GM12892 (cell line): Measurements from ENCODE around the gene AAK1.

Source experiments
- DNase-seq: peaks from one replicate; pipeline ENCODE4 v3.0.0; 2011; ENCODE audit not compliant: insufficient read length
- FAIRE-seq: peaks from 2 replicates; lab custom pipeline; 2011; peaks lifted over from hg19 to GRCh38; lab: Jason Lieb, UNC
- POLR2A ChIP-seq: IDR thresholded peaks from 2 replicates; pipeline ENCODE4 v1.6.1; 2011; ENCODE audit warnings: low read depth, low read length, control low read depth
- POLR2AphosphoS5 ChIP-seq: IDR thresholded peaks from 2 replicates; pipeline ENCODE4 v1.6.1; 2011; ENCODE audit warnings: low read depth, low read length, control low read depth
- TAF1 ChIP-seq: IDR thresholded peaks from 2 replicates; pipeline ENCODE4 v1.6.1; 2011; ENCODE audit warnings: low read depth, mild to moderate bottlenecking, control low read depth, low read length, borderline replicate concordance

Gene AAK1

DNA sequence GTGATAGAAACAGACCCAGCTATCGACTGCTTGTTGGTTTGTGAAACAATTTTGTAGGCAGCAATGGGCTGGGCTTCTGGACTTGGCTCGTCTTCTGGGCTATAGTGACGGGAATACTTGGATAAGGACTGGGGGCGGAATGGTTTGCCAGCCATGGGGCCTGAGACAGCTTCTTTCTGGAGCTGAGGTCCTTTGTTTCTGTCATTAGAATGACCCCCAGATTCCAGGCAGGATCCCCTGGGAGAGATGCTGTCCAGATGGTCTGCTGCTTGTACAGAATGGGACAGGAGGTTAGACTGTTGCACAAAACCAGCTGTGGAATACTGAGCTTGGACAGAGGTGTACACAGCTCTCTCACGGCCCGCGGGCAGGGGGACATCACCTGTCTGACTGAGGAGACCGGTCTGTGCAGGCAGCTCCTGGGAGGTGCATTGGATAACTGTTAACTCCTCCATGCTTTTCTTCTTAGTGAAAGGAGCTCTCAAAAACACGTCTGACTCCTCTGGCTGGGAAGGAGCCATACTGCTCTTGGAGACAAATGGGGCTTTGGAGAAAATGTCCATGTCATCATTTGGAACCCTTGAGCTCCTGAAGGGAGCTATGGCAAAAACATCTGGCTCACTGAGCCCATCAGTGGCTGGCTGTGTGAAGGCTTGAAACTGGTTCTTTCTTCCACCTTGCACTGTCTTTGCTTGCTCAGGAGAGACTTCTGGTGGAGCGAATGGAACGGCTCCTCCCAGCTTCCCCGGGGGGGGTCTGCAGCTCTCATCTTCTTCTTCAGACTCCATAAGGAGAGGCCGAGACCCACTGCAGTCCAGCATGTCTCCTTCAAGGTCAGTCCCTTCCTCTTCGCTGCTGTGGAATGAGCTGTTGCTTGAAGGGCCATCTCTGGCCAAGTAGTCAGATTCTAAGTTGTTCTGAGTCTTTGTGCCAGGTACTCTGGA, 177.8 kb downstream of the AAK1 start:
- FAIRE-seq (no peak), DNase-seq (no peak)
- TF ChIP-seq TAF1 (no peak), POLR2AphosphoS5 (no peak), POLR2A (no peak)

DNA sequence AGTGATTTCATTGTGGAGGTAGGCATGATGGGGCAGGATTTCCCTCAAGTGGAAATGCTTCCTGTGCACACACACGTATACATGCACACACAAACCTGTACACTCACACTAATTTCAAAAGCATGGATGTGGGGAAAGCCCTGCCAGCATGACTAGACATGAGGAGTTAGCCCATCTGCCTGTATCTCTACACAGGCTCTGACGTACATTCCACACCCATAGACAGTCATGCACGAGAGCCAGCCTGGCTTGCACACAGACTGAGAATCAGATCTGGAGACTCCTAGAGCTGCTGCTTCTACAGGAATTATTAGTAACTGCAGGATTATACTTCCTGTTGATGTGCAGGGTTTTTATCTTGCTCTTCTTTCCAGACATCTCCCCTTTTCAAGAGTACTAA, 179.0 kb downstream of the AAK1 start:
- no peak for TF ChIP-seq TAF1
- TF ChIP-seq POLR2A: no peak
- no peak for TF ChIP-seq POLR2AphosphoS5
- no peak for FAIRE-seq
- no peak for DNase-seq

DNA sequence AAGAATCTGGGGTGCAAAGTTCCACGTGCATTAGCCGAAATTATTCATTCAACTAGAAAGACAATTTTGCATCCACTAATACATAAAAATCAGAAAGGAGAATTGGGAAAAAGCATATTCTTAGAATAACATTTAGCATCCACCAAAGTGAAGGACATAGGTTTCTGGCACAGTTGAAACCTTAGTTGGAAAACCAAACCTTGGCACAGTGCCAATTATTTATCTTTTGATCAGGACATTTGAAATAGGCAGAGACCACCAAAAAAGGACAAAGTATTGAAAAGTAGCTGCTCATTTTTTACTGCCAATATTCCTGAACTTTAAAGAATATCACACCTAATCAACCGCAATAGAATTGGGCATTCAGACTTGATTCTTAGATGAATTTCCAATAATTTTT, 180.8 kb downstream of the AAK1 start:
- FAIRE-seq (no peak), DNase-seq (no peak)
- TF ChIP-seq POLR2A (no peak), POLR2AphosphoS5 (no peak), TAF1 (no peak)

DNA sequence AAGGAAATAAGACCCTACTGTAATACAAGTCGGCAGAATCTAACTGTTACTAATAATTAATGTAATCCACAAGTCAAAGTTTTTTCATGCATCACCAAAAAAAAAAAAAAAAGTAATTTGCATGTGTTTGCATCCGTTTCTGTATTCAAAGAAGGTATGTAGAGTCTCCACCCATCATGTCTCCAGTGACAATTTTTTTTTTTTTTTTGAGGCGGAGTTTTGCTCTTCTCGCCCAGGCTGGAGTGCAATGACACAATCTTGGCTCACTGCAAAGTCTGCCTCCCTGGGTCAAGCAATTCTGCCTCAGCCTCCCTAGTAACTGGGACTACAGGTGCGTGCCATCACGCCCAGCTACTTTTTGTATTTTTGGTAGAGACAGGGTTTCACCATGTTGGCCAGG, 182.1 kb downstream of the AAK1 start:
- DNase-seq (no peak), FAIRE-seq (no peak)
- no peak for TF ChIP-seq TAF1
- no peak for TF ChIP-seq POLR2A
- no peak for TF ChIP-seq POLR2AphosphoS5

DNA sequence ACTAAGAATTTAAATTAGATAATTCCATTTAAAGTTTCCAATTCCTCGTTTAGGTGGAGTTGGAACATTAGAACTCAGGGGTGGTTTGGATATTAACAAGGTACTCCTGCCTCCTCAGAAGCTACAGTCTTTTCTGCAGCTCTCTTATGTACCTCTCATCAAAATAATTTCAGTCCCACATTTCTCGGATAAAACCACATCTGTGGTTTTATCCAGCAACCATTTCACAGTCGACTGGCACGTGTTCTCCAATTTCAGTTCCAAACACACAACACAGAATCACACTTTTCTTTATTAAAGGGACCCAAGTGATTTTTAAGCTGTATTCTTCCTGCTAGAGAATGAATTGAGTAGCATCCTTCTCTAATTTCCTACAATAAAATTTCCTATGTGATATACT, 183.6 kb downstream of the AAK1 start:
- TF ChIP-seq POLR2AphosphoS5 (no peak), TAF1 (no peak), POLR2A (no peak)
- FAIRE-seq (no peak), DNase-seq (no peak)

DNA sequence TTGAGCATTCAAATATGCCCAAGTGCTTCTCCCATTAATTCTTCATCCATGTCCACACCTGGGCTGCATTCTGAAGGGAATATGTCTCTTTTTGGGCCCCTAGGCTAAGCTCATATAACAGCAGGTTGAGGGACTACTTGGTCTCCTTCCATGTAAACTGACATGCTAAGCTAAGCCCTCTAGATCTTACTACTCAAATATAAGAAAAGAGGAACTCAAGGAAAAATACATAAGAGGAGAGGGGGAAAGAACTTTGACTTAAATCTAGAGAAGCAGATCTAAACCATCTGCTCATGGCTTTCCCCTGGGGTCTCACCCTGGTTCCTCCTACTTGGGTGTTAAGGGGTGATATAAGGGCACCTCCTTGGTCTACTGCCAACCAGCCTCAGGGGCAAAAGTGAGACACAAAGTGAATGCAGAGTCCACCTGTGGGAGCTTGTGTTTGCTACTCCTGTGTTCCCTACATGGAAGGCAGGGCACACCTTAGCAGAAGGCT, 186.5 kb downstream of the AAK1 start:
- TF ChIP-seq TAF1: no peak
- TF ChIP-seq POLR2AphosphoS5: no peak
- no peak for TF ChIP-seq POLR2A
- no peak for FAIRE-seq
- no peak for DNase-seq

DNA sequence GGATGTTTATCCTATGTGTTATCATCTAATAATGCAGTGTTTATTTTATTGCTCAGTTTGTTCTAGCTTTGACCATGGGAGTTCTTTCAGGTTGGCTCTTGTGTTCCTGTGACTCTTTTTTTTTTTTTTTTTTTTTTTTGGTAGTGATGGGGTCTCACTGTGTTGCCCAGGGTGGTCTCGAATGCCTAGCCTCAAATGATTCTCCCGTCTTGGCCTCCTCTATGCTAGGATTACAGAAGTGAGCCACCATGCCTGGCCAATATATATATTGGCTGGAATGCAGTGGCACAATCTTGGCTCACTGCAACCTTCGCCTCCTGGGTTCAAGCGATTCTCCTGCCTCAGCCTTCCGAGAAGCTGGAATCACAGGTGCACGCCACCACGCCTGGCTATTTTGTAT, 187.4 kb downstream of the AAK1 start:
- TF ChIP-seq POLR2A: no peak
- TF ChIP-seq POLR2AphosphoS5: no peak
- no peak for TF ChIP-seq TAF1
- no peak for FAIRE-seq
- no peak for DNase-seq

DNA sequence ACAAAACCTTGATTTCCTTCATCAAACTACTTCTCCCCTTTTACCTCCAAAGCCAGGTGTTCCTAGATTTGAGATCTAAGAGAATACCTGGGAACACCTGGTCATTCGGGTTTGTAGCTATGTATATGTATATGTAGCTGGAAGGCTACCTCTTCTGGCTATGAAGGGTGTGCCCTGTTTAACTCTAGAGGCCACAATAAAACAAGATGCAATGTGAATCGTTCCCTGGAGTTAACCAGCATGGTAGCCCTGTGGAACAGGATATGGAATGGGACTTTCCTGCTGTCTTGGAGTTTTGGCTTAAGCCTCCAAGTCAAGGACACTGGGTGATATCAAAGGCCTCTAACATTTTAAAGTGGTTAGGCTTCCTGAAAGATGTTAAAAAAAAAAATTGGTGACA, 188.6 kb downstream of the AAK1 start:
- no peak for TF ChIP-seq POLR2A
- TF ChIP-seq POLR2AphosphoS5: no peak
- TF ChIP-seq TAF1: no peak
- no peak for DNase-seq
- FAIRE-seq: no peak

DNA sequence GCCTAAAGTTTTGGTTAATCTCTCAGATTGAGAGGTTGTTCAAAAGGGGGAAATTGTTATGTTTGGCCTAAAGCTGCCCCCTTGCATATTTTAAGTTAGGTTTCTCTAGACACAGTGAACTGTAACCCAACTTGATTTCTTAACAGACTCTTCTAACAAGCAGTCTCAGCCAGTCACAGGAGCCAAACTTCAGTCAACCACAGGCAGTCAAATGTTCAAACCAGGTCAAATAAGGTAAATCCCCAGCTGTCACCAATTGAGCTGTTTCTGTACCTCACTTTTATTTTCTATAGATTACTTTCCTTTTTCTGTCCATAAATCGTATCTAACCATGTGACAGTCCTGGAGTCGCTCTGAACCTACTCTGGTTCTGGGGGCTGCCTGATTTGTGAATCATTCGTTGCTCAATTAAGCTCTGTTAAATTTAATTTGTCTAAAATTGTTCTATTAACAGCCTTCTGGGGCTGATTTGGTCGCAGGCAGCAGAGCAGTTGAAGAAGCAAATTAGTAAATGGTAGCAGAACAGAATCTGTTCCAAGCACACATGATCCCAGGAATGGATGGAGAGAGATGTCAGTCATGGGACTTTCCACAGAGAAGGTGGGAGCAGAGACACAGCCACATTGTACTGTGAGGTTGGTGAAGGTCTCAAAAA, 189.9 kb downstream of the AAK1 start:
- FAIRE-seq (peak; percentile 67), DNase-seq (peak; percentile 25)
- TF ChIP-seq POLR2A (no peak), POLR2AphosphoS5 (no peak), TAF1 (no peak)

DNA sequence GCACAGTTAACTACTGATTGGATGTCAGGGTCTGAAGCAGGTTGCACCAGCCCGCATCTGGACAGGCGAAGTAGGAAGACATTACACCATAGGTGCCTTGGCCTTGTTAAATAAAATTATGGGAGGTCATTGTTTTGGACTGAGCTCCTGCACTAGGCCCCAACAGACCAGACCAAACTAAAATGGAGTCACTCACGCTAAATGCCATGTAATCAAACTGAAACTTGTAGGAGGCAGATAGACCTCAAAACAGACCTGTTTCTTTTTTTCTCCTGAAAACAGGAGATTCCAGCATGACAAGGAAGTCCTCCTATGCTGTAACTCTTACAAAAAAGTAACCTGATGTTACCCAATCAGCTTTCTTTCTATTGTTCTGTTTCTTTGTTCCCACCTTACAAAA, 190.9 kb downstream of the AAK1 start:
- no peak for FAIRE-seq
- TF ChIP-seq POLR2A: no peak
- TF ChIP-seq POLR2AphosphoS5: no peak
- TF ChIP-seq TAF1: no peak
- no peak for DNase-seq

DNA sequence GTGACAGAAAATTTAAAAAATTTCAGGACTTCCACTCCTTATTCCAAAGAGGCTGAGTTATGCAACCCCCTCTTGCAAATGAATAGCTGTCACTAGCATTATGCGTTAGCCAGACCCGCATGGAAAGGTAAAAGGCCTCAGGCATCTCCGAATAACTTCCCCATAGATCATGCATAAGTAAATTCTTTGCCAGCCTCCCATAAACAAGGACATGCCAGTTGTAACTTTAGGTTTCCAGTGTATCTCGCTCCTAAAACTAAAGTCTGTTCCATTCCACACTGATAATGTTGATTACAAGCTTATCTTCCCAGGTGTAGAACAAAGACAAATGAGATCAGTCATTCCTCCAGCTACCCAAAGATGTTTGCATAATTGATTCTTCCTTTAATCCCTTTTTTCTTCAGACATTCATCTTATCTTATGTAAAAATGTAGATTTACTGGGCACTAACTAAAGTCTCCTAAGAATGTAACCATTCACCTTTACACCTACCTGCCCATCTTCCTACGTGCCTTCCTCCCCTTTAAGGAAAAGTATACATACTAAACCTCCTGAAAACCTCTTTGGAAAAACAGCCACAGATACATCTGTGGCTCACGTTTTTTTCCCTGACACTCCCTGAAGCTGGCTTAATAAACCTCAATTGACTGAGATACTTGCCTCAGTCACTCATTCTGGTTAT, 192.7 kb downstream of the AAK1 start:
- DNase-seq: no peak
- no peak for TF ChIP-seq POLR2AphosphoS5
- TF ChIP-seq POLR2A: no peak
- TF ChIP-seq TAF1: no peak
- no peak for FAIRE-seq
